Measurements from ENCODE around the gene TFF3.

DNA sequence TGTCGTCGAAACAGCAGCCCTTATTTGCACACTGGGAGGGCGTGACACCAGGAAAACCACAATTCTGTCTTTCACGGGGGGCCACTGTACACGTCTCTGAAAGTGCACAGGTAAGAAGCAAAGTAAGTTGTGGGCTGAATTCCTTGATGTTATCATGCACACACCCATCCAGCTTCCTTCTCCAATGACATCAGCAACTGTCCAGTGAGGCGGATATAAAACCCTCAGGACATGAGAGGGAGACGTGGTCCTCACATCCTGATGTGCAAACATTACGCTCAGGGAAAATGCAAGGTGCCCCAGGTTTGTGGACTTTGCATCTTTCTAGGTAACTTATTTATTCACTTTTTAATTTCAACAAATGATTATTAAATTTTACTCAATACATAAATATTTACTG, 48.1 kb upstream of the TFF3 start:
- TF ChIP-seq, protein P1, sequence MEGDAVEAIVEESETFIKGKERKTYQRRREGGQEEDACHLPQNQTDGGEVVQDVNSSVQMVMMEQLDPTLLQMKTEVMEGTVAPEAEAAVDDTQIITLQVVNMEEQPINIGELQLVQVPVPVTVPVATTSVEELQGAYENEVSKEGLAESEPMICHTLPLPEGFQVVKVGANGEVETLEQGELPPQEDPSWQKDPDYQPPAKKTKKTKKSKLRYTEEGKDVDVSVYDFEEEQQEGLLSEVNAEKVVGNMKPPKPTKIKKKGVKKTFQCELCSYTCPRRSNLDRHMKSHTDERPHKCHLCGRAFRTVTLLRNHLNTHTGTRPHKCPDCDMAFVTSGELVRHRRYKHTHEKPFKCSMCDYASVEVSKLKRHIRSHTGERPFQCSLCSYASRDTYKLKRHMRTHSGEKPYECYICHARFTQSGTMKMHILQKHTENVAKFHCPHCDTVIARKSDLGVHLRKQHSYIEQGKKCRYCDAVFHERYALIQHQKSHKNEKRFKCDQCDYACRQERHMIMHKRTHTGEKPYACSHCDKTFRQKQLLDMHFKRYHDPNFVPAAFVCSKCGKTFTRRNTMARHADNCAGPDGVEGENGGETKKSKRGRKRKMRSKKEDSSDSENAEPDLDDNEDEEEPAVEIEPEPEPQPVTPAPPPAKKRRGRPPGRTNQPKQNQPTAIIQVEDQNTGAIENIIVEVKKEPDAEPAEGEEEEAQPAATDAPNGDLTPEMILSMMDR (IDR thresholded peaks at IDR 0.05), result no peak
- TF ChIP-seq EZH2 (IDR thresholded peaks at IDR 0.05) (no peak), EZH2phosphoT487 (IDR thresholded peaks at IDR 0.05) (no peak)
